ENCODE results near the gene CACNA2D3. TPM values are rescaled to one million over a fixed set of nuclear protein-coding genes. Genes with fewer than 3 reads are reported as not detected.

CACNA2D3 gene
- total RNA-seq, 1 donor from 2014 or later: 0.70 TPM

DNA sequence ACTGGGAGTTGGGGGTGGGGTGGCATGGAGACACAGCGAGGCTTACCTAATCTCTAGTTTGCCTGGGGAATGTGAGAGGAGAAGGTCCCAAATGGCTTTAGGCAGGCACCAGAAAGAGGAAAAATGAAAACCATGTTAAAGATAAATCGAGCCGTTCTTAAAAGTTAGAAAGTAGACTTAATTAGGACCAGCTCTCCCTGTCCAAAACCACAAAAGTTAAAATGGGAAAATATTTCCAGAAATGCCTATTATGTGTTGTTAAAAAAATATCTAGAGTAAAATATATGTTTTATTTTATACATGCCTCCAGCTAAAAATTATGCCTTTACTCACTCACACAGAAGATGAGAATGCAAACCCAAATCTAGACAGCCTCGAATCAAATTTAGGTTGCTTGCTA lies 755.4 kb downstream of the CACNA2D3 start:
- no peaks in the 10 kb centered on the region for H3K27me3 ChIP-seq (ENCODE audit: insufficient read depth, low read length)
- H2AFZ ChIP-seq (ENCODE audit: low read depth, low read length): no peak overlapping the region
- H3K9ac ChIP-seq (ENCODE audit: low read length): no peak overlapping the region
- peaks cover 12% of the 10 kb centered on the region for H3K4me1 ChIP-seq (ENCODE audit: insufficient read depth, low read length)
- Mint-ChIP-seq H3K9me3 (ENCODE audit: unreplicated experiment) (no peaks in the 10 kb centered on the region), H3K27ac (ENCODE audit: unreplicated experiment) (no peak overlapping the region), H3K27me3 (ENCODE audit: low read depth, unreplicated experiment) (peaks cover 2% of the 10 kb centered on the region), H3K36me3 (ENCODE audit: low read depth, unreplicated experiment) (no peaks in the 10 kb centered on the region), H3K4me1 (ENCODE audit: low read depth, unreplicated experiment) (peaks cover 16% of the 10 kb centered on the region), H3K4me3 (ENCODE audit: unreplicated experiment) (no peak overlapping the region)
- DNase-seq (ENCODE audit: low read depth) (no peak), FAIRE-seq (no peak)
- H3K4me3 ChIP-seq (ENCODE audit: insufficient read depth, low read depth, low read length): no peak overlapping the region
- H3K36me3 ChIP-seq (ENCODE audit: insufficient read depth, low read length): no peaks in the 10 kb centered on the region
- TF ChIP-seq EZH2 (IDR thresholded peaks at IDR 0.05; ENCODE audit: insufficient read depth, low read length): no peak
- TF ChIP-seq, protein P1, sequence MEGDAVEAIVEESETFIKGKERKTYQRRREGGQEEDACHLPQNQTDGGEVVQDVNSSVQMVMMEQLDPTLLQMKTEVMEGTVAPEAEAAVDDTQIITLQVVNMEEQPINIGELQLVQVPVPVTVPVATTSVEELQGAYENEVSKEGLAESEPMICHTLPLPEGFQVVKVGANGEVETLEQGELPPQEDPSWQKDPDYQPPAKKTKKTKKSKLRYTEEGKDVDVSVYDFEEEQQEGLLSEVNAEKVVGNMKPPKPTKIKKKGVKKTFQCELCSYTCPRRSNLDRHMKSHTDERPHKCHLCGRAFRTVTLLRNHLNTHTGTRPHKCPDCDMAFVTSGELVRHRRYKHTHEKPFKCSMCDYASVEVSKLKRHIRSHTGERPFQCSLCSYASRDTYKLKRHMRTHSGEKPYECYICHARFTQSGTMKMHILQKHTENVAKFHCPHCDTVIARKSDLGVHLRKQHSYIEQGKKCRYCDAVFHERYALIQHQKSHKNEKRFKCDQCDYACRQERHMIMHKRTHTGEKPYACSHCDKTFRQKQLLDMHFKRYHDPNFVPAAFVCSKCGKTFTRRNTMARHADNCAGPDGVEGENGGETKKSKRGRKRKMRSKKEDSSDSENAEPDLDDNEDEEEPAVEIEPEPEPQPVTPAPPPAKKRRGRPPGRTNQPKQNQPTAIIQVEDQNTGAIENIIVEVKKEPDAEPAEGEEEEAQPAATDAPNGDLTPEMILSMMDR (IDR thresholded peaks at IDR 0.05; ENCODE audit: insufficient read depth, low read depth, low read length): no peak
- no peaks in the 10 kb centered on the region for H4K20me1 ChIP-seq (ENCODE audit: insufficient read depth, low read length)
- no peaks in the 10 kb centered on the region for H3K9me3 ChIP-seq (ENCODE audit: insufficient read depth, low read depth, low read length)
- no peaks in the 10 kb centered on the region for H3K79me2 ChIP-seq (ENCODE audit: insufficient read depth, low read length)
- H3K27ac ChIP-seq (ENCODE audit: low read depth, low read length): no peak overlapping the region
- H3K4me2 ChIP-seq (ENCODE audit: low read length): no peak overlapping the region

- no peaks in the 10 kb centered on the region for H3K36me3 ChIP-seq (ENCODE audit: insufficient read depth, low read length)
- H3K9me3 ChIP-seq (ENCODE audit: insufficient read depth, low read depth, low read length): no peaks in the 10 kb centered on the region
- no peak overlapping the region for H3K27ac Mint-ChIP-seq (ENCODE audit: unreplicated experiment)
- H3K27me3 ChIP-seq (ENCODE audit: insufficient read depth, low read length): no peaks in the 10 kb centered on the region
- no peak overlapping the region for H3K4me3 Mint-ChIP-seq (ENCODE audit: unreplicated experiment)
- DNase-seq (ENCODE audit: low read depth): no peak
- H3K4me1 ChIP-seq (ENCODE audit: insufficient read depth, low read length): peaks cover 13% of the 10 kb centered on the region
- H3K27me3 Mint-ChIP-seq (ENCODE audit: low read depth, unreplicated experiment): no peaks in the 10 kb centered on the region
- H3K79me2 ChIP-seq (ENCODE audit: insufficient read depth, low read length): no peaks in the 10 kb centered on the region
- TF ChIP-seq, protein P1 (IDR thresholded peaks at IDR 0.05; ENCODE audit: insufficient read depth, low read depth, low read length): no peak
- no peak for FAIRE-seq
- no peak overlapping the region for H3K4me3 ChIP-seq (ENCODE audit: insufficient read depth, low read depth, low read length)
- H3K9me3 Mint-ChIP-seq (ENCODE audit: unreplicated experiment): no peaks in the 10 kb centered on the region
- H3K27ac ChIP-seq (ENCODE audit: low read depth, low read length): no peak overlapping the region
- H3K36me3 Mint-ChIP-seq (ENCODE audit: low read depth, unreplicated experiment): no peaks in the 10 kb centered on the region
- peak overlapping the region; percentile 18 for H2AFZ ChIP-seq (ENCODE audit: low read depth, low read length)
- H3K9ac ChIP-seq (ENCODE audit: low read length): no peak overlapping the region
- no peak overlapping the region for H3K4me2 ChIP-seq (ENCODE audit: low read length)
- peaks cover 18% of the 10 kb centered on the region for H3K4me1 Mint-ChIP-seq (ENCODE audit: low read depth, unreplicated experiment)
- H4K20me1 ChIP-seq (ENCODE audit: insufficient read depth, low read length): no peaks in the 10 kb centered on the region
Measured at GRCh38 chr3:54878145-54878544, 755.8 kb downstream of the CACNA2D3 start.

DNA sequence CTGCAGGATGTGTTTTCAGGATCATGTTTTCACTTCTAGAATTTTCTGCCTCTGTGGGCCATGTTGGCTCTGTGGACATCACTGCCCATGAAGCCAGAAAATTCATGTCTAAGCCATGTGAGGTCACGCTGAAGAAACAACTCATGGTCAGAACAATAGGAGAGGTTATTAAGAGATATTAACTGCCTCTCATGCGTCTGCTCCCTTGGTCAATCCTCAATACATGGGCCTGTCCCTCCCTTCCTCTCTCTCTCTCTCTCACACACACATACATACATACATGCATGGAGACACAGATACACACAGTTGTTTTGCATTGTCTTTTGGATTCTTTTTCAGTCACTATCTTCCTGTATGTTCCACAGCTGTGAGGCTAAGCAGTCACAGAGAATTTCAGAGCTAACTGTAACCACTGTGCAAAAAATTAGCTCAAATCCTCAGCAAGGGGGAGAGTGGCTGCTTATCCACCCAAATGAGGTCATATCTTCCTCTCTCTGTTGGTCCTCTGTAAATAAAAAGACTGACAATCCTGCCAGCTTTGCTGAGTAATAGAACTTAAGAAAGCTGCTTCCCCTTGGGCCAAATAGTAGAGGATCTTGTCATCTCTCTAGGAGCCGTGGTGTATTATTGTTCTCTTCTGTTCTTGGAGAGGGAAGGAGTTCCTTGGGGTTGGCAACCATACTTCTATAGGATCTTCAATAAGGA lies 759.9 kb downstream of the CACNA2D3 start:
- H3K27ac Mint-ChIP-seq (ENCODE audit: unreplicated experiment): peak overlapping the region; percentile 56
- peak; percentile 97 for FAIRE-seq

More for the DNA sequence above, 759.9 kb downstream of the CACNA2D3 start:
- Histone ChIP-seq H3K4me2 (ENCODE audit: low read length) (peak overlapping the region; percentile 53), H2AFZ (ENCODE audit: low read depth, low read length) (peak overlapping the region; percentile 21), H3K27ac (ENCODE audit: low read depth, low read length) (peak overlapping the region; percentile 66), H3K9ac (ENCODE audit: low read length) (peak overlapping the region; percentile 58), H3K4me3 (ENCODE audit: insufficient read depth, low read depth, low read length) (no peak overlapping the region), H4K20me1 (ENCODE audit: insufficient read depth, low read length) (no peaks in the 10 kb centered on the region), H3K4me1 (ENCODE audit: insufficient read depth, low read length) (peaks cover 13% of the 10 kb centered on the region), H3K27me3 (ENCODE audit: insufficient read depth, low read length) (no peaks in the 10 kb centered on the region), H3K79me2 (ENCODE audit: insufficient read depth, low read length) (no peaks in the 10 kb centered on the region), H3K9me3 (ENCODE audit: insufficient read depth, low read depth, low read length) (no peaks in the 10 kb centered on the region), H3K36me3 (ENCODE audit: insufficient read depth, low read length) (no peaks in the 10 kb centered on the region)
- Mint-ChIP-seq H3K27me3 (ENCODE audit: low read depth, unreplicated experiment) (no peaks in the 10 kb centered on the region), H3K36me3 (ENCODE audit: low read depth, unreplicated experiment) (no peaks in the 10 kb centered on the region), H3K4me3 (ENCODE audit: unreplicated experiment) (no peak overlapping the region), H3K9me3 (ENCODE audit: unreplicated experiment) (no peaks in the 10 kb centered on the region), H3K4me1 (ENCODE audit: low read depth, unreplicated experiment) (peaks cover 14% of the 10 kb centered on the region)
- peak; percentile 98 for DNase-seq (ENCODE audit: low read depth)
- TF ChIP-seq, protein P1 (IDR thresholded peaks at IDR 0.05; ENCODE audit: insufficient read depth, low read depth, low read length): no peak
- TF ChIP-seq EZH2 (IDR thresholded peaks at IDR 0.05; ENCODE audit: insufficient read depth, low read length): no peak
